ENCODE results near the gene NKX2-2.

Gene NKX2-2

GRCh38 chr20:21508230-21509078, 5.4 kb downstream of the NKX2-2 start:
- H3K4me1 ChIP-seq (ENCODE audit: insufficient read depth, low read length): no peaks in the 10 kb centered on the region
- ATAC-seq (ENCODE audit: insufficient read depth, low read depth) (no peak), DNase-seq (no peak)
- H3K9ac ChIP-seq (ENCODE audit: low read depth, low read length): no peak overlapping the region
- H4K20me1 ChIP-seq (ENCODE audit: insufficient read depth, low read length): peaks cover 3% of the 10 kb centered on the region; the same call in 1 of the 2 replicates
- H3K4me2 ChIP-seq (ENCODE audit: insufficient read depth, low read length): no peak overlapping the region
- H2AFZ ChIP-seq (ENCODE audit: low read depth, low read length): no peak overlapping the region
- no peaks in the 10 kb centered on the region for H3K79me2 ChIP-seq (ENCODE audit: insufficient read depth, low read length)
- H3K4me3 ChIP-seq (ENCODE audit: low read depth in 1 of 2, low read length in 2 of 2): no peak overlapping the region
- TF ChIP-seq EZH2 (IDR thresholded peaks at IDR 0.05; ENCODE audit: borderline replicate concordance, low read depth, low read length, severe bottlenecking): no peak
- no peak for TF ChIP-seq CTCF (IDR thresholded peaks at IDR 0.05; ENCODE audit: borderline replicate concordance, extremely low read depth, low read length, poor library complexity, severe bottlenecking)
- H3K27ac ChIP-seq (ENCODE audit: low read length): no peak overlapping the region
- no peaks in the 10 kb centered on the region for H3K36me3 ChIP-seq (ENCODE audit: insufficient read depth, low read length)
- H3K9me3 ChIP-seq (ENCODE audit: insufficient read depth, low read length, severe bottlenecking): no peaks in the 10 kb centered on the region
- H3K27me3 ChIP-seq (ENCODE audit: insufficient read depth, low read length, poor library complexity): no peaks in the 10 kb centered on the region

- H2AFZ ChIP-seq (ENCODE audit: low read depth, low read length): no peak overlapping the region
- H3K36me3 ChIP-seq (ENCODE audit: insufficient read depth, low read length): no peaks in the 10 kb centered on the region
- ATAC-seq (ENCODE audit: insufficient read depth, low read depth): no peak
- no peak overlapping the region for H3K27ac ChIP-seq (ENCODE audit: low read length)
- H3K79me2 ChIP-seq (ENCODE audit: insufficient read depth, low read length): no peaks in the 10 kb centered on the region
- H3K9me3 ChIP-seq (ENCODE audit: insufficient read depth, low read length, severe bottlenecking): no peaks in the 10 kb centered on the region
- no peak overlapping the region for H3K9ac ChIP-seq (ENCODE audit: low read depth, low read length)
- no peaks in the 10 kb centered on the region for H3K4me1 ChIP-seq (ENCODE audit: insufficient read depth, low read length)
- H4K20me1 ChIP-seq (ENCODE audit: insufficient read depth, low read length): peaks cover 3% of the 10 kb centered on the region; the same call in 1 of the 2 replicates
- TF ChIP-seq EZH2 (IDR thresholded peaks at IDR 0.05; ENCODE audit: borderline replicate concordance, low read depth, low read length, severe bottlenecking): no peak
- no peak for TF ChIP-seq CTCF (IDR thresholded peaks at IDR 0.05; ENCODE audit: borderline replicate concordance, extremely low read depth, low read length, poor library complexity, severe bottlenecking)
- H3K4me3 ChIP-seq (ENCODE audit: low read depth in 1 of 2, low read length in 2 of 2): no peak overlapping the region
- no peaks in the 10 kb centered on the region for H3K27me3 ChIP-seq (ENCODE audit: insufficient read depth, low read length, poor library complexity)
- no peak for DNase-seq
- H3K4me2 ChIP-seq (ENCODE audit: insufficient read depth, low read length): no peak overlapping the region
Measured at GRCh38 chr20:21507400-21508229, 6.2 kb downstream of the NKX2-2 start.

GRCh38 chr20:21505810-21506530, 7.9 kb downstream of the NKX2-2 start:
- ATAC-seq (ENCODE audit: insufficient read depth, low read depth): no peak
- no peaks in the 10 kb centered on the region for H3K9me3 ChIP-seq (ENCODE audit: insufficient read depth, low read length, severe bottlenecking)
- no peaks in the 10 kb centered on the region for H3K79me2 ChIP-seq (ENCODE audit: insufficient read depth, low read length)
- TF ChIP-seq CTCF (IDR thresholded peaks at IDR 0.05; ENCODE audit: borderline replicate concordance, extremely low read depth, low read length, poor library complexity, severe bottlenecking): no peak
- no peak for TF ChIP-seq EZH2 (IDR thresholded peaks at IDR 0.05; ENCODE audit: borderline replicate concordance, low read depth, low read length, severe bottlenecking)
- no peak overlapping the region for H2AFZ ChIP-seq (ENCODE audit: low read depth, low read length)
- DNase-seq: no peak
- no peak overlapping the region for H3K27ac ChIP-seq (ENCODE audit: low read length)
- H3K9ac ChIP-seq (ENCODE audit: low read depth, low read length): no peak overlapping the region
- no peaks in the 10 kb centered on the region for H3K4me1 ChIP-seq (ENCODE audit: insufficient read depth, low read length)
- no peak overlapping the region for H3K4me2 ChIP-seq (ENCODE audit: insufficient read depth, low read length)
- no peak overlapping the region for H3K4me3 ChIP-seq (ENCODE audit: low read depth in 1 of 2, low read length in 2 of 2)
- H3K36me3 ChIP-seq (ENCODE audit: insufficient read depth, low read length): no peaks in the 10 kb centered on the region
- H3K27me3 ChIP-seq (ENCODE audit: insufficient read depth, low read length, poor library complexity): no peaks in the 10 kb centered on the region
- H4K20me1 ChIP-seq (ENCODE audit: insufficient read depth, low read length): peaks cover 3% of the 10 kb centered on the region; the same call in 1 of the 2 replicates

All from DND-41 (cell line).